Mucosa of rectum (tissue), 2 donors: ENCODE data around the gene DACT3.
A peak's percentile ranks its signal among the peaks of the same experiment; 100 is the strongest.

Experiments
- H3K27ac ChIP-seq, 2 donors: one replicate each; pipeline ENCODE4 v1.7.0; 2013; ENCODE audit warnings: inconsistent platforms in 2 of 2, low read depth in 2 of 2, low read length in 2 of 2
- H3K27me3 ChIP-seq, 2 donors: one replicate each; pipeline ENCODE4 v1.7.0; 2013; ENCODE audit warnings: low read length in 2 of 2; ENCODE audit not compliant: control insufficient read depth in 2 of 2, insufficient read depth in 2 of 2
- H3K36me3 ChIP-seq, 2 donors: one replicate each; pipeline ENCODE4 v1.7.0; 2013; ENCODE audit warnings: low read length in 2 of 2; ENCODE audit not compliant: control insufficient read depth in 2 of 2, insufficient read depth in 2 of 2
- H3K4me1 ChIP-seq, 2 donors: one replicate each; pipeline ENCODE4 v1.7.0; 2013; ENCODE audit warnings: low read length in 2 of 2, mild to moderate bottlenecking in 1 of 2; ENCODE audit not compliant: control insufficient read depth in 2 of 2, insufficient read depth in 2 of 2
- H3K4me3 ChIP-seq, 2 donors: one replicate each; pipeline ENCODE4 v1.7.0; 2013; ENCODE audit warnings: low read length in 2 of 2
- H3K9ac ChIP-seq, 2 donors: one replicate each; pipeline ENCODE4 v1.7.0; 2013; ENCODE audit warnings: low read length in 2 of 2, low read depth in 1 of 2, mild to moderate bottlenecking in 1 of 2
- H3K9me3 ChIP-seq, 2 donors: one replicate each; pipeline ENCODE4 v1.7.0; 2013; ENCODE audit warnings: low read length in 2 of 2; ENCODE audit not compliant: control insufficient read depth in 2 of 2
- donor health status: healthy.
- donor health status: Normal muscosa, but diverticular disease.

The DACT3 gene

DNA sequence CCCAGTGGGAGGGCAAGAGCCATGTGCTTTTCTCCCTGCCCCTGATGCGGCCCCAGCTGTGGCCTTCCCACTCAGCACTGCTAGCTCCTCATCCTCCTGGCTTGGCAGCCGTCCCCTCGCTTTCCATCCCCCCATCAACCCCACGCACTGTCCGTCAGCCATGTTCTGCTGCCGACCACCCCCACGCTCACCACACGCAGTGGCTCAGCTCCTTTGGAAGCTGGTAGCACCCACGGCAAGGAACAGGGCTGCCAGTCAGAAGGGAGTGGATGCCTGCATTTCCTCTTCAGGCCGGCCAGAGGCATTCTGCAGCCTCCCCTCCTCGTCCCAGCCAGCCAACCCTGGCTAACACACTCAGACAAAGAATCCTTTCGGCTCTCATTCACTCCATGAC is 53.5 kb downstream of the DACT3 start:
- Histone ChIP-seq H3K36me3 (peaks cover 47 to 49% of the 10 kb centered on the region in 2 donors), H3K27ac (no peak overlapping the region)

DNA sequence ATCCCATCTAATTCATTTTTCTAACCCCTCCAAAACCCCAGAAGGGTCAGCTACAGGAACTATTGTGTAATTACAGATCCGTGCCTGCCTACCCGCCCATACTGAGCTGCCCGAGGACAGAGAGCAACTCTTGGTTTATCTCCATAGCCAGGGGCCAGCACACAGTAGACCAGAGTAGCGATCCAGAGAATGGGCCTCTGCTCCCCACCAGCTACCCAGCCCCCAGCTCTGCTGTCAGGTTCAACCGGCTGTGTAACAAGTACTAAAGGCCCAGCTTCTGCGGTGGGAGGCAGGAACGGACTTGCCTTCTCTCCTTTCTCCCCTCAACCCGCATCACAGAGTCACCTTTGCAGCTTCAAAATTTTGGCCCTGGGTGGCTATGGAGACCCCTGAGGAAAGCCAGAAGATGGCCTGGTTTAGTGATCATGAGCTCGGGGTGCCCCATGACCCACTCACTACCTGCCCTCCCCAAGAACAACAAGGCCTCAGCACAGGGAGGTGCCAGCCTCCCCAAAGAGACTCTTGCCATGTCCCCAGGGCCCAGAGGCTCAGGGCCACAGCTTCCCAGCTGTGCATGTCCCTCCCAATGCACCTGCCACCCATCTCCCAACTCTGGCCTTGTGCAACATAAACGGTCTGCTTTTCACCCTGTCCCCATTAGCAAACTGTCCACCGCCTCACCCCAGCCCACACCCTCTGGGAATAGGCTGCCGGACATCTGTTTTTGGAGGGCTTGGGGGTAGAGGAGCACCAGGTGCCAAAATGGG is 54.1 kb downstream of the DACT3 start:
- Histone ChIP-seq H3K27ac (no peak overlapping the region), H3K4me1 (peaks cover 19 to 27% of the 10 kb centered on the region in 2 donors), H3K36me3 (peaks cover 47 to 49% of the 10 kb centered on the region in 2 donors), H3K4me3 (no peak overlapping the region), H3K27me3 (no peaks in the 10 kb centered on the region), H3K9ac (no peak overlapping the region), H3K9me3 (no peaks in the 10 kb centered on the region)

More for the DNA sequence above, 53.5 kb downstream of the DACT3 start:
- no peaks in the 10 kb centered on the region for H3K9me3 ChIP-seq
- no peak overlapping the region for H3K4me3 ChIP-seq
- H3K27me3 ChIP-seq = no peaks in the 10 kb centered on the region
- peaks cover 19 to 24% of the 10 kb centered on the region in 2 donors for H3K4me1 ChIP-seq
- no peak overlapping the region for H3K9ac ChIP-seq

DNA sequence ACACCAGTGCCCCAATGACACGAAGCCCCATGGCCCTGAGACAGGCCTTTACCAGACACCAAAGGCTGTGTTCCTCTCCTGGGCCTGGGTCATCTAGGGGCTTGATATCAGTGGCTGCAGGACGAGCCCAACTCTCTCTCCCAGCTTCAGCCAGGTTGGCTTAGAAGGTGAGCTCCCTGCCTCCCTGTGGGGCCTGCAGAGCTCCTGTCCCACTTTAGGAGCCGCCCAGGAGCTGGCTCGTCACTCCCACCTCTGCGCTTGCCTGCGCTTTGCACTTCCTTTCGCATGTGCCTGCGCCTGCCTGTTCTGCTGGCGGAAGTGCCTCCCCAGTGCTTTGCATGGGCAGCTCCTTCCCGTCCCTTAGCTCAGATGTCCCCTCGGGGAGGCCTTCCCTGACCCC is 55.0 kb downstream of the DACT3 start:
- Histone ChIP-seq H3K9ac (no peak overlapping the region), H3K9me3 (no peaks in the 10 kb centered on the region), H3K4me1 (peaks cover 19 to 24% of the 10 kb centered on the region in 2 donors), H3K36me3 (peaks cover 47 to 49% of the 10 kb centered on the region in 2 donors), H3K4me3 (no peak overlapping the region), H3K27me3 (no peaks in the 10 kb centered on the region), H3K27ac (no peak overlapping the region)

DNA sequence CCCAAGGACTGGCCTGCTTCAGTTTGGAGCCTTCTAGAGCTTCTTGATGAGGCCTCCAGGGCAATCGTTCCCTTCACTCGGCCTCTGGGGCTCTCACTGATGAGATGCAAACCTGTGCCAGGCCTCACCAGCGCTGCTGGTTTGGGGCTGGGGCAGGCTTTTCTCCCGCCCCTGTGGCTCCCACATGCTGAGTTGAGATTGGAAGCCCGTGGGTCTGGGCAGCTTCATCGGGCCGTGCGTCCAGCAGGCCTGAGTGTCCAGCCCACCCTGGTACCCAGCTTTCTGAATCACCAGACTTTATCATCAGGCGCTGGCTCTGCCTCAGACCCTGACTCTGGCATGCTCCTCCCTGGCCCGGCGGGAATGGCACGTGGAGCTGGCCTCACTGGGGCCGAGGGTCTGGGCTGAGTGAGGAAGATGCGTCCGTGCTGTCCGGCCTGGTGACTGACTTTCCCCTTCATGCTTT is 55.6 kb downstream of the DACT3 start:
- Histone ChIP-seq H3K36me3 (peaks cover 47 to 49% of the 10 kb centered on the region in 2 donors), H3K4me1 (peaks cover 19 to 20% of the 10 kb centered on the region in 2 donors), H3K9ac (no peak overlapping the region), H3K9me3 (no peaks in the 10 kb centered on the region), H3K4me3 (no peak overlapping the region), H3K27me3 (no peaks in the 10 kb centered on the region), H3K27ac (no peak overlapping the region)

DNA sequence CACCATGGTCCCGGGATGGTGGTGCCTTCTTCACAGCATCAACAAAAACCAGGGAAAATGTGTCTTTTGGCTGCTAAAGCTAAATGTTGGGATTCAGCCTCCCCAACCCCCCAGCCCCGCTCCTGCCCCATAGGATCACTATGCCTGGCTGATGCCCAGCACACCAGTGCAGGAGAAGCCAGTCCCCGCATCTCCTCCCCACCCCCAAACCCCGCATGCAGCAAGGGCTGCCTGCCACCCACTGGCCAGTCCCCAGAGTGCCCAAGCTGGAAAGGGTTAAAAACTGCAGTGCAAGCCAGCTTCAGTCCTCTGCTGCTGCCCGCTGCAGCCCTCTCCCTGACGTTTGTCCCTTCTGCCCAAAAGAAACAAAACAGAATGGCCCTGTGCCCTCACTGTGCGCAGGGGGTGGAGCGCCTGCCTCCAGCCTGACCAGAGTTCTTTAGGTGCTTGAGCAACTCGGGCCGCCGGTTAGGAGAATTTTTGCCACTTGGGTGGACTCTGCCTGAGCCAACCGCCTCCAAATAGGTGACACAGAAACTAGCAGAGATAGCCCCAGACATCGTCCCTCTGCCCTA is 56.1 kb downstream of the DACT3 start:
- peaks cover 20 to 22% of the 10 kb centered on the region in 2 donors for H3K4me1 ChIP-seq
- H3K9ac ChIP-seq = no peak overlapping the region
- no peak overlapping the region for H3K27ac ChIP-seq
- H3K36me3 ChIP-seq = peaks cover 43 to 45% of the 10 kb centered on the region in 2 donors
- no peaks in the 10 kb centered on the region for H3K27me3 ChIP-seq
- H3K4me3 ChIP-seq = no peak overlapping the region
- H3K9me3 ChIP-seq = no peaks in the 10 kb centered on the region

DNA sequence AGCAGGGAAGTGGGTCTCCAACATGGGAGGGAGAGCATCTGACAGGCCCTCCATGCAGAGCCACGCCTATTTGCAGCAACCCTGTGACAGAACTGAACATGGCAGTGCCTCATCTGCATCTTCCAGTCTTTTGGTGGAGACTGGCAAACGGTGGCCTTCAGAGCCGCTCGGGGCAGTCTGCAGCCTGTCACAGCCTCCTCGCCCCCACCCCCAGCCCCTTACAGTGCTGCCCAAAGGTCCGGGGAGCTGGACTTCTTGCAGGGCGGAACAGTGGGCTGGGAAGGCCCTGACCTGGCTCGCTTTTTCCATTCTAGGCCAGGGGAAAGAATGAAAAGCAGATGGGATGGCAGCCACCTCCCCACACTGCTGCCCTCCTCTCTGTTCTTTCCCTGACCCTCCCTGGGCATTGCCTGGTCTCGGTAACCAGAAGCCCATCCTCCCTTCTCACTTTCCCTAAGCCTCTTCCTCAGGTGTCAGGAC is 57.2 kb downstream of the DACT3 start:
- peak overlapping the region; percentile 85 to 87 for H3K4me3 ChIP-seq

DNA sequence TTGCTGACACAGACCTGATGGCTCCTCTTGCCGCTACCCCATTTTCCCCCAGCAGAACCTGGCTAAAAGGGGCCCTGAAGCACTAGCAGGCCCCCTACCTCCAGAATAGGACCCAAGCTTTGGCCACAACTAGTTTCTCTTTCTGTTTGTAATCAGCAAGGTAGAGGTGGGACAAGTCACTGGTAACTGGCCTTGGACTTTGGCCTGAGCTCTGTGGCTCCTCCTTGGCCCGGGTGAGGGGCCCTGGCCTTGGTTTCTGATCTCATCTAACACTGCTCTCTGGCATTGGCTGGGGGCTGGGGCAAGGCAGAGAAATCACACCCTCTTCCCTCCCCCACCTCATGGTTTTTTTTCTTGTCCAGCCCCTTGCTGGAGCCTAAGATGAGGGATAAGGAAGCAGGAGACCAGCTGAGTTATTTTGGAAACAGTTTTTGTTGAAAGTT is 57.8 kb downstream of the DACT3 start:
- H3K9me3 ChIP-seq = no peaks in the 10 kb centered on the region
- H3K36me3 ChIP-seq = peaks cover 27 to 29% of the 10 kb centered on the region in 2 donors
- H3K27me3 ChIP-seq = no peaks in the 10 kb centered on the region
- peak overlapping the region; percentile 85 to 87 for H3K4me3 ChIP-seq
- H3K27ac ChIP-seq = peak overlapping the region; percentile 98
- H3K9ac ChIP-seq = peak overlapping the region; percentile 96 to 99
- peaks cover 20 to 23% of the 10 kb centered on the region in 2 donors for H3K4me1 ChIP-seq

More for the DNA sequence above, 57.2 kb downstream of the DACT3 start:
- Histone ChIP-seq H3K27me3 (no peaks in the 10 kb centered on the region), H3K27ac (peak overlapping the region; percentile 98), H3K36me3 (peaks cover 33 to 35% of the 10 kb centered on the region in 2 donors), H3K9ac (peak overlapping the region in 1 of 2 donors; percentile 99), H3K9me3 (no peaks in the 10 kb centered on the region), H3K4me1 (peaks cover 20 to 23% of the 10 kb centered on the region in 2 donors)

DNA sequence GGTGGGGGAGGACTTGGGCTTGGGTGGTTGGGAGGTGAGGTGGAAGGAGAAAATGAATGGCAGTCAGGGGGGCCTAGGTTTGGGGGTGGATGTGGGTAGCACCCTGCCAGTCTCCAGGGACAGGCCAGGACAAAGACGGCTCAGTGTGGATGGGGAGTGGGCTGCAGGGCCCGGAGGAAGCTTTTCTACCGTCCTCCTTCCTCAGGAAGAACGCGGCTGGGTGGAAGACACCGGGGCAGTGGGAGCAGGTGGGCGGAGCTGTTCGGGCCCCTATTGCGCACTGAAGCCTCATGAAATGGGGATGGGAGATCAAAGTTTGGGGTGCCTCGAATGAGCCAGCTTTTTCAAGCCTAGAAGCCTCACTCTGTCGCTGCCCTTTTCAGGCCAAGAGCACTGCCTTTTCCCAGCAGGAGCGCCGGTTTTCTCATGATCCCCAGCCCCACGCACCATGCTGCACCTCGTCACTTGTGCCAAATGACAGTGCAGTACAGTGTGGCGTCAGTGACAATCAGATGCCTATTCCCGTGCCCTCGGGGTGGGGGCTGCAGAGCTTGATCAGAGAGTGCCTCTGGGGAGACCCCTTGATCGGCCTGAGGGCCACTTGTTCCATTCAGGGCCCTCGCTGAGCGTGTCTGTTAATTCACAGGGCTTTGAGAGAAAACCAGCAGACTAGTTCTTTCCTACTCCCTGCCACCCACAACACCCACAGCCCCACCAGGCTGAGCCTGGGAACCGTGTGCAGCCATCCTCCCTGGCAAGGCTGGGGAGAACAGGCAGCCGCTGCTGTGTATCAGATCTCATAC is 58.4 kb downstream of the DACT3 start:
- Histone ChIP-seq H3K9ac (peak overlapping the region; percentile 96 to 99), H3K9me3 (no peaks in the 10 kb centered on the region), H3K4me1 (peaks cover 20 to 23% of the 10 kb centered on the region in 2 donors), H3K36me3 (peaks cover 21 to 23% of the 10 kb centered on the region in 2 donors), H3K27ac (peak overlapping the region; percentile 98), H3K27me3 (no peaks in the 10 kb centered on the region), H3K4me3 (peak overlapping the region; percentile 85 to 87)

DNA sequence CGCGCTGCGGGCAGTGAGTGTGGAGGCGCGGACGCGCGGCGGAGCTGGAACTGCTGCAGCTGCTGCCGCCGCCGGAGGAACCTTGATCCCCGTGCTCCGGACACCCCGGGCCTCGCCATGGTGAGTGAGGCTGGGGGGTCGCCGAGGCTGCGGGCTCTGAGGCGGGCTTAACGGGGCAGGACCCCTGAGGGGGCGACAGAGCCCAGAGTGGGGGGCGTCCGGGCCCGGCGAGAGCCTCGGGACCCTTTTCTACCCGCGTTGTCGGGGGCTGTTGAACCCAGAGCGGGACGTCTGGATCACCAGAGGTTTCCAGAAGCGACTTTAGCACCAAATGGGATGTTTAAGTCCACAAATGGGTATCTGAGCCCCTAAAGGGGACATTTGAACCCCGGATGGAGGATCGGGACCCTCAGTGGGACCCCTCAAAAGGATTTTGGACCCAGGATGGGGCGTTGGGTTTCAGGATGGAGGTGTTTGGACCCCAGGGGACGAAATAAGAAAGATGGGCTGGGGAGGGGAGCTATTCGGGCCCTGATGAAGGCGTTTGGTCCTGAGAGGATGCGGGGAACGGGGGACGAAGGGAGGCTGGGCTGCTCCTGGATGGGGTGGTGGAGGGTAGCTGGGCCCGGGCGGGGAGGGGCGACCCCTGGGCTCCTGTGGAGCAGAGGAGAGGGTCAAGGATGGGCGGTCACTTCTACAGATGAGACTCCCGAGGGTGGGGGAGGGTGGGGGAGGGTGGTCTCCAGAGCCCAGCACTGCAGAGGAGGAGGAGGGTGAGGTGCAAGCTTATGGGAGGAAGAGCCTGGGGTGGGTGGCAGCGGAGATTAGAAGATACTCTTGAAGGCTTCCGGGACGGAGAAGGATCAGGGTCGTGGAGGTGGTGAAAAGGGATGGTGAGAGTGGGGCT is 59.4 kb downstream of the DACT3 start, which contains the start of gene CALM3:
Gene CALM3 (plus strand): TSS at position 13 of the 907 bp plus-strand sequence. CDS start 105 bp downstream, at position 118.
- Histone ChIP-seq H3K9me3 (no peaks in the 10 kb centered on the region), H3K9ac (peak within 1 kb of the TSS; percentile 99), H3K4me3 (peak within 1 kb of the TSS; percentile 87 to 92), H3K27ac (peak within 1 kb of the TSS; percentile 98), H3K4me1 (peaks cover 20 to 23% of the 10 kb centered on the region in 2 donors), H3K27me3 (no peaks in the 10 kb centered on the region), H3K36me3 (peaks cover 11 to 12% of the 10 kb centered on the region in 2 donors)
